HEK293T (cell line): ENCODE measurements around the gene PRKD2.

Experiments used
- ARNT ChIP-seq: fragments of 450-650 bp; IDR thresholded peaks from 2 replicates; pipeline ENCODE4 v1.6.1; 2017; ENCODE audit warnings: mild to moderate bottlenecking
- BHLHE40 ChIP-seq: fragments of 450-650 bp; IDR thresholded peaks from 2 replicates; pipeline ENCODE4 v1.6.1; 2016; ENCODE audit warnings: mild to moderate bottlenecking, moderate library complexity, borderline replicate concordance
- ELF4 ChIP-seq: fragments of 450-650 bp; IDR thresholded peaks from 2 replicates; pipeline ENCODE4 v1.6.1; 2017; ENCODE audit warnings: antibody characterized with exemption
- FOXA1 ChIP-seq: fragments of 450-650 bp; IDR thresholded peaks from 2 replicates; pipeline ENCODE4 v1.6.1; 2016; ENCODE audit warnings: mild to moderate bottlenecking
- FOXK2 ChIP-seq: fragments of 450-650 bp; IDR thresholded peaks from 2 replicates; pipeline ENCODE4 v1.6.1; 2016; ENCODE audit warnings: mild to moderate bottlenecking
- FOXM1 ChIP-seq: fragments of 450-650 bp; IDR thresholded peaks from 2 replicates; pipeline ENCODE4 v1.6.1; 2017; ENCODE audit warnings: mild to moderate bottlenecking, borderline replicate concordance
- HDGF ChIP-seq: fragments of 450-650 bp; IDR thresholded peaks from 2 replicates; pipeline ENCODE4 v1.6.1; 2017; ENCODE audit warnings: antibody characterized with exemption, borderline replicate concordance
- L3MBTL2 ChIP-seq: fragments of 450-650 bp; conservative IDR thresholded peaks from 2 replicates; pipeline ENCODE4 v1.6.1; 2016; ENCODE audit warnings: mild to moderate bottlenecking
- LEF1 ChIP-seq: fragments of 450-650 bp; IDR thresholded peaks from 2 replicates; pipeline ENCODE4 v1.6.1; 2017; ENCODE audit warnings: mild to moderate bottlenecking, borderline replicate concordance
- SP1 ChIP-seq: fragments of 450-650 bp; IDR thresholded peaks from 2 replicates; pipeline ENCODE4 v1.6.1; 2017
- SUZ12 ChIP-seq: fragments of 450-650 bp; IDR thresholded peaks from 2 replicates; pipeline ENCODE4 v1.6.1; 2016; ENCODE audit warnings: mild to moderate bottlenecking
- TARDBP ChIP-seq: fragments of 450-650 bp; IDR thresholded peaks from 2 replicates; pipeline ENCODE4 v1.6.1; 2016
- TF ChIP-seq, protein P1 (sequence below): fragments of 450-650 bp; IDR thresholded peaks from 2 replicates; pipeline ENCODE4 v1.6.1; 2016

DNA sequence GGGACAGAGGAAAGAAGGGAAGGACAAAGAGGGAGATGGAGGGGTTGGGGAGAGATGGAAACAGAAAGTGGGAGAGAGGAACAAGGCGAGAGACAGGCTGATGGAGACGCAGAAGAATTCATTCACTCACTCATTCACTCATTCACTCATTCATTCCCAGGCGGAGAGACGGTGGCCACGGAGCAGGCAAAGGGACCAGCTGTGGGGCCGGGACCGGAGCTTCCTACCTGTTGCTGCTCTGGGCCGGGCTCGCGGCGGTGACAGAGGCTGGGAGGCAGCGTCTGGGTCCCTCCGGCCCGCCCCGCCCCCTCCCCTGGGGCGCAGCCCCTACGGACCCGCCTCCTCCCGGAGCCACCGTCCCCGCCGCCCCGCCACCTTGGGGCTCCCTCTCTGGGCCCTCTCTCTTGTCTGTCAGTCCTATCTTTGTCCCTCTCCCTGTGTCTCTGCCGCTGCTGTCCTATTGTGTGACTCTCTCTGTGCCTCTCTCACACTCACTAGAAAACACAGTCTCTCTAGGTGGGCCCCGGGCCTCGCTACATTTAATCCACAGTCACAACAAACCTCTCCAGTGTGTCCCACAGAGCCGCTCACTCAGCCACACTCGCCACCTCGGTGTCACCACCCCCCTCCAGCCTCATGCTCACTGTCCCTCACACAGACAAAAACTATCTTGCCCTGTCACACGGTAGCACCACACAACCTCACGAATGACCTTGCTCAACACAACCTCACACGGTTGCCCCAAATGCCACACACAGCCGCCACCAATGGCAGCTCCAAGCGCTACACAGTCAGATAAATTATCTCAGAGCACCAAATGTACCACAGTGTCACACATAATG, 80.8 kb downstream of the PRKD2 start, which contains the start of gene GNG8:
- TF ChIP-seq ARNT (no peak), L3MBTL2 (no peak), FOXM1 (no peak), FOXK2 (no peak), TARDBP (no peak), HDGF (no peak), SP1 (no peak), FOXA1 (no peak), LEF1 (no peak), ELF4 (no peak), BHLHE40 (no peak), SUZ12 (no peak)
- TF ChIP-seq, protein P1, sequence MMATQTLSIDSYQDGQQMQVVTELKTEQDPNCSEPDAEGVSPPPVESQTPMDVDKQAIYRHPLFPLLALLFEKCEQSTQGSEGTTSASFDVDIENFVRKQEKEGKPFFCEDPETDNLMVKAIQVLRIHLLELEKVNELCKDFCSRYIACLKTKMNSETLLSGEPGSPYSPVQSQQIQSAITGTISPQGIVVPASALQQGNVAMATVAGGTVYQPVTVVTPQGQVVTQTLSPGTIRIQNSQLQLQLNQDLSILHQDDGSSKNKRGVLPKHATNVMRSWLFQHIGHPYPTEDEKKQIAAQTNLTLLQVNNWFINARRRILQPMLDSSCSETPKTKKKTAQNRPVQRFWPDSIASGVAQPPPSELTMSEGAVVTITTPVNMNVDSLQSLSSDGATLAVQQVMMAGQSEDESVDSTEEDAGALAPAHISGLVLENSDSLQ, result no peak
